IMR-90 (cell line): ENCODE results near the gene MFSD12. TPM values are rescaled to one million over a fixed set of nuclear protein-coding genes. Genes with fewer than 3 reads are reported as not detected.

Experiments
- ATAC-seq: fragments of 200-7000 bp; cut with Tn5 transposase; 2 replicates; pipeline ENCODE4 v1.9.1; 2020; ENCODE audit warnings: low read depth, mild to moderate bottlenecking, moderate library complexity
- BruUV-seq: library from RNA; stranded (reverse); fragments of 400-500 nt; replicated peaks from 2 replicates; lab custom pipeline; 2021; lab: Mats Ljungman, UMichigan
- CTCF ChIA-PET: fragments of 300-600 bp; formaldehyde crosslinking; extraction: SDS; loops from one replicate; lab custom pipeline; 2021; ENCODE audit warnings: antibody characterized with exemption; lab: Yijun Ruan, JAX
- POLR2A ChIA-PET: fragments of 300-600 bp; sonication (Branson Sonifier 250); formaldehyde crosslinking; loops from one replicate; lab custom pipeline; 2022; ENCODE audit warnings: antibody characterized with exemption; ENCODE audit not compliant: unreplicated experiment; lab: Charles Lee
- DNase-seq: peaks from one replicate; pipeline ENCODE4 v3.0.0; 2013
- H2AFZ ChIP-seq: replicated peaks from 2 replicates; pipeline ENCODE3; 2013; ENCODE audit warnings: low read length, mild to moderate bottlenecking; ENCODE audit not compliant: poor library complexity
- H2AK5ac ChIP-seq: 2 replicates; pipeline ENCODE4 v1.6.1; 2013; ENCODE audit warnings: low read depth, low read length, inconsistent platforms
- H2AK9ac ChIP-seq: replicated peaks from 2 replicates; pipeline ENCODE3; 2013; ENCODE audit warnings: mild to moderate bottlenecking, low read depth, low read length, moderate library complexity; ENCODE audit not compliant: poor library complexity
- H2BK120ac ChIP-seq: 2 replicates; pipeline ENCODE4 v1.6.1; 2013; ENCODE audit warnings: low read depth, low read length, inconsistent platforms
- H2BK15ac ChIP-seq: 3 replicates; pipeline ENCODE4 v1.6.1; 2013; ENCODE audit warnings: low read depth, low read length, inconsistent platforms
- H2BK20ac ChIP-seq: 2 replicates; pipeline ENCODE4 v1.6.1; 2013; ENCODE audit warnings: low read depth, mild to moderate bottlenecking, inconsistent platforms, low read length, moderate library complexity
- H2BK5ac ChIP-seq: 2 replicates; pipeline ENCODE4 v1.6.1; 2013; ENCODE audit warnings: mild to moderate bottlenecking, low read depth, low read length, inconsistent platforms; ENCODE audit not compliant: poor library complexity, severe bottlenecking
- H3K14ac ChIP-seq: replicated peaks from 2 replicates; pipeline ENCODE4 v1.6.1; 2013; ENCODE audit warnings: low read depth, low read length, inconsistent platforms
- H3K18ac ChIP-seq: 2 replicates; pipeline ENCODE4 v1.6.1; 2013; ENCODE audit warnings: low read depth, low read length, control low read depth
- H3K23ac ChIP-seq: 2 replicates; pipeline ENCODE4 v1.6.1; 2013; ENCODE audit warnings: low read depth, low read length, inconsistent platforms
- H3K27ac ChIP-seq: 2 replicates; pipeline ENCODE4 v1.5.1; 2013; ENCODE audit warnings: mild to moderate bottlenecking, control low read depth, low read length; ENCODE audit not compliant: insufficient read depth
- H3K27me3 ChIP-seq: 2 replicates; pipeline ENCODE4 v1.6.1; 2013; ENCODE audit warnings: low read length; ENCODE audit not compliant: control insufficient read depth, insufficient read depth
- H3K36me3 ChIP-seq: 2 replicates; pipeline ENCODE4 v1.6.1; 2013; ENCODE audit warnings: low read length, mixed read lengths; ENCODE audit not compliant: control insufficient read depth, insufficient read depth
- H3K4ac ChIP-seq: 2 replicates; pipeline ENCODE4 v1.6.1; 2013; ENCODE audit warnings: low read depth, low read length, inconsistent platforms
- H3K4me1 ChIP-seq: 2 replicates; pipeline ENCODE4 v1.6.1; 2013; ENCODE audit warnings: low read length, mixed read lengths; ENCODE audit not compliant: control insufficient read depth, insufficient read depth
- H3K4me2 ChIP-seq: 2 replicates; pipeline ENCODE4 v1.6.1; 2013; ENCODE audit warnings: low read depth, mild to moderate bottlenecking, control low read depth, low read length, moderate library complexity
- H3K4me3 ChIP-seq: 2 replicates; pipeline ENCODE4 v1.5.1; 2013; ENCODE audit warnings: low read depth, mild to moderate bottlenecking, control low read depth, low read length, moderate library complexity; ENCODE audit not compliant: insufficient read depth
- H3K56ac ChIP-seq: 2 replicates; pipeline ENCODE4 v1.6.1; 2013; ENCODE audit warnings: low read length, inconsistent platforms; ENCODE audit not compliant: insufficient read depth; ENCODE audit errors: extremely low read depth
- H3K79me1 ChIP-seq, 2 experiments: 2 replicates each; pipeline ENCODE4 v1.6.1; 2013; ENCODE audit warnings: low read length in 2 of 2, inconsistent platforms in 1 of 2, low read depth in 1 of 2
- H3K9ac ChIP-seq: 2 replicates; pipeline ENCODE4 v1.6.1; 2013; ENCODE audit warnings: low read depth, low read length, control low read depth
- H3K9me1 ChIP-seq: 2 replicates; pipeline ENCODE4 v1.6.1; 2013; ENCODE audit warnings: low read length, inconsistent platforms; ENCODE audit not compliant: insufficient read depth
- H3K9me3 ChIP-seq: 2 replicates; pipeline ENCODE4 v1.6.1; 2013; ENCODE audit warnings: low read length; ENCODE audit not compliant: control insufficient read depth, insufficient read depth
- H4K20me1 ChIP-seq: 2 replicates; pipeline ENCODE4 v1.6.1; 2013; ENCODE audit warnings: low read length, inconsistent platforms; ENCODE audit not compliant: insufficient read depth
- H4K5ac ChIP-seq: 2 replicates; pipeline ENCODE4 v1.6.1; 2013; ENCODE audit warnings: mild to moderate bottlenecking, low read depth, low read length, control low read depth
- H4K8ac ChIP-seq, 2 experiments: 2 replicates each; pipeline ENCODE4 v1.6.1; 2013; ENCODE audit warnings: low read depth in 2 of 2, low read length in 2 of 2, control low read depth in 1 of 2, inconsistent platforms in 1 of 2
- H4K91ac ChIP-seq: 2 replicates; pipeline ENCODE4 v1.6.1; 2013; ENCODE audit warnings: low read depth, low read length, inconsistent platforms; ENCODE audit not compliant: insufficient read depth
- CEBPB ChIP-seq: IDR thresholded peaks from 2 replicates; pipeline ENCODE4 v1.6.1; 2012; ENCODE audit warnings: low read depth, low read length, improper control_type of control experiment
- CHD1 ChIP-seq: IDR thresholded peaks from 2 replicates; pipeline ENCODE4 v1.6.1; 2012; ENCODE audit warnings: low read depth, low read length, improper control_type of control experiment
- FOS ChIP-seq: fragments of 150-350 bp; IDR thresholded peaks from 2 replicates; pipeline ENCODE4 v1.6.1; 2016; ENCODE audit warnings: low read depth, low read length
- MAZ ChIP-seq: IDR thresholded peaks from 2 replicates; pipeline ENCODE4 v1.6.1; 2012; ENCODE audit warnings: low read depth, mild to moderate bottlenecking, low read length, improper control_type of control experiment, moderate library complexity, borderline replicate concordance
- MXI1 ChIP-seq: IDR thresholded peaks from 2 replicates; pipeline ENCODE4 v1.6.1; 2012; ENCODE audit warnings: low read depth, mild to moderate bottlenecking, low read length, moderate library complexity, borderline replicate concordance
- NFE2L2 ChIP-seq: fragments of 150-350 bp; IDR thresholded peaks from 2 replicates; pipeline ENCODE4 v1.6.1; 2016; ENCODE audit warnings: low read depth, mild to moderate bottlenecking, low read length
- SMC3 ChIP-seq: fragments of 150-350 bp; IDR thresholded peaks from 2 replicates; pipeline ENCODE4 v1.6.1; 2016; ENCODE audit warnings: low read depth, mild to moderate bottlenecking, antibody characterized with exemption, low read length, moderate library complexity
- WGBS, 2 experiments: methylation state at CpG; one replicate each; pipeline versions ENCODE4 v1.1.5 to v1.1.7; 2013; ENCODE audit warnings: missing lambda C conversion rate in 2 of 2; ENCODE audit not compliant: insufficient read length in 1 of 2; ENCODE audit errors: extremely low coverage in 2 of 2; 5-methylcytosine and 5-hydroxymethylcytosine counted together
- dilution Hi-C: fragments of 300-500 bp; cut with HindIII; formaldehyde crosslinking; loops from one replicate; pipeline ENCODE4 v1.14.3; 2018; ENCODE audit warnings: low sequenced_read_pairs; ENCODE audit not compliant: unreplicated experiment
- in situ Hi-C: fragments of 300-500 bp; cut with MboI; formaldehyde crosslinking; loops from 3 replicates; pipeline ENCODE4 v1.14.3; 2019; ENCODE audit warnings: low sequenced_read_pairs, inconsistent platforms, mixed read lengths
- intact Hi-C: fragments of 100-400 bp; cut with micrococcal nuclease; formaldehyde crosslinking; loops from 2 replicates; pipeline ENCODE4 v1.10.0; 2022
- polyA plus RNA-seq, 3 experiments: library from polyadenylated mRNA; depleted of rRNA; stranded (reverse); fragments of >200 nt; gene quantifications; 2 replicates each; pipeline ENCODE4 v1.2.3, GENCODE V29; 2012; ENCODE audit warnings: low replicate concordance in 1 of 3
- total RNA-seq: library from RNA; depleted of rRNA; stranded (reverse); fragments of >200 nt; gene quantifications from 2 replicates; pipeline ENCODE4 v1.2.3, GENCODE V29; 2012
- TF ChIP-seq, protein P1 (sequence below): conservative IDR thresholded peaks from 2 replicates; pipeline ENCODE4 v1.5.1; 2012; ENCODE audit warnings: mild to moderate bottlenecking, low read depth, low read length, improper control_type of control experiment
- TF ChIP-seq, protein P2 (sequence below): fragments of 150-350 bp; IDR thresholded peaks from 2 replicates; pipeline ENCODE4 v1.6.1; 2017; ENCODE audit warnings: mild to moderate bottlenecking, antibody characterized with exemption, low read length, low read depth

Gene MFSD12
- total and polyA plus RNA-seq, 2 of the 4 experiments (the other 2 are of a cell fraction): 20.4 to 77.2 TPM

DNA sequence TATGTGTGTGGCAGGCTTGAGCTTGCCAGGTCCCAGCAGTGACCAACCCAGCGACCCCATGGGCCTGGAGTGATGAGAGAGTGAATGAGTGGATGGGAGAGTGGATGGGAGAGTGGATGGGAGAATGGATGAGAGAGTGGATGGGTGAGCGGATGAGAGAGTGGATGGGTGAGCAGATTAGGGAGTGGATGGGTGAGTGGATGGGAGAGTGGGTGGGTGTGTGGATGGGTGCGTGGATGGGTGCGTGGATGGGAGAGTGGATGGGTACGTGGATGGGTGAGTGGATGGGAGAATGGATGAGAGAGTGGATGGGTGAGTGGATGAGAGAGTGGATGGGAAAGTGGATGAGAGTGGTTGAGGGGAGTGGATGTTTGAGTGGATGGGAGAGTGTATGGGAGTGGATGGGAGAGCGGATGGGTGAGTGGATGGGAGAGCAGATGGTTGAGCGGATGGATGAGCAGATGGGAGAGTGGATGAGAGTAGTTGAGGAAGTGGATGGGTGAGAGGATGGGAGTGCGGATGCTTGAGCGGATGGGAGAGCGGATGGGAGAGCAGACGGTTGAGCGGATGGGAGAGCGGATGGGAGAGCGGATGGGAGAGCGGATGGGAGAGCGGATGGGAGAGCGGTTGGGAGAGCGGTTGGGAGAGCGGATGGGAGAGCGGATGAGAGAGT is 28.7 kb downstream of the MFSD12 start:
- Histone ChIP-seq H3K79me1 (peaks cover 14 to 33% of the 10 kb centered on the region in 2 experiments), H4K5ac (no peak overlapping the region), H2AK5ac (no peak overlapping the region), H2BK20ac (no peak overlapping the region), H3K4me1 (no peaks in the 10 kb centered on the region), H4K20me1 (peaks cover 20% of the 10 kb centered on the region; the same call in 1 of the 2 replicates), H3K9ac (no peak overlapping the region), H3K36me3 (peaks cover 70% of the 10 kb centered on the region), H3K9me3 (no peaks in the 10 kb centered on the region), H3K23ac (no peak overlapping the region), H3K27ac (no peak overlapping the region), H2AFZ (no peak overlapping the region), H4K91ac (no peak overlapping the region), H3K4me3 (no peak overlapping the region), H3K4ac (no peak overlapping the region), H3K18ac (no peak overlapping the region), H4K8ac (no peak overlapping the region), H3K27me3 (no peaks in the 10 kb centered on the region), H3K4me2 (no peak overlapping the region), H2BK5ac (no peak overlapping the region), H3K56ac (no peak overlapping the region), H3K9me1 (peaks cover 6% of the 10 kb centered on the region; the same call in 1 of the 2 replicates), H3K14ac (no peak overlapping the region), H2AK9ac (peak overlapping the region; percentile 24), H2BK120ac (no peak overlapping the region), H2BK15ac (no peak overlapping the region)
- in situ Hi-C loops (no loop called here), intact Hi-C loops (no loop called here), dilution Hi-C loops (no loop called here)
- no TSS peak for BruUV-seq
- ChIA-PET POLR2A (no interaction called here), CTCF (no interaction called here)
- DNase-seq: no peak
- no peak for ATAC-seq
- TF ChIP-seq CHD1 (no peak), FOS (no peak), MAZ (no peak), MXI1 (no peak), CEBPB (no peak), NFE2L2 (no peak), SMC3 (no peak)
- TF ChIP-seq, protein P1, sequence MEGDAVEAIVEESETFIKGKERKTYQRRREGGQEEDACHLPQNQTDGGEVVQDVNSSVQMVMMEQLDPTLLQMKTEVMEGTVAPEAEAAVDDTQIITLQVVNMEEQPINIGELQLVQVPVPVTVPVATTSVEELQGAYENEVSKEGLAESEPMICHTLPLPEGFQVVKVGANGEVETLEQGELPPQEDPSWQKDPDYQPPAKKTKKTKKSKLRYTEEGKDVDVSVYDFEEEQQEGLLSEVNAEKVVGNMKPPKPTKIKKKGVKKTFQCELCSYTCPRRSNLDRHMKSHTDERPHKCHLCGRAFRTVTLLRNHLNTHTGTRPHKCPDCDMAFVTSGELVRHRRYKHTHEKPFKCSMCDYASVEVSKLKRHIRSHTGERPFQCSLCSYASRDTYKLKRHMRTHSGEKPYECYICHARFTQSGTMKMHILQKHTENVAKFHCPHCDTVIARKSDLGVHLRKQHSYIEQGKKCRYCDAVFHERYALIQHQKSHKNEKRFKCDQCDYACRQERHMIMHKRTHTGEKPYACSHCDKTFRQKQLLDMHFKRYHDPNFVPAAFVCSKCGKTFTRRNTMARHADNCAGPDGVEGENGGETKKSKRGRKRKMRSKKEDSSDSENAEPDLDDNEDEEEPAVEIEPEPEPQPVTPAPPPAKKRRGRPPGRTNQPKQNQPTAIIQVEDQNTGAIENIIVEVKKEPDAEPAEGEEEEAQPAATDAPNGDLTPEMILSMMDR: no peak
- TF ChIP-seq, protein P2, sequence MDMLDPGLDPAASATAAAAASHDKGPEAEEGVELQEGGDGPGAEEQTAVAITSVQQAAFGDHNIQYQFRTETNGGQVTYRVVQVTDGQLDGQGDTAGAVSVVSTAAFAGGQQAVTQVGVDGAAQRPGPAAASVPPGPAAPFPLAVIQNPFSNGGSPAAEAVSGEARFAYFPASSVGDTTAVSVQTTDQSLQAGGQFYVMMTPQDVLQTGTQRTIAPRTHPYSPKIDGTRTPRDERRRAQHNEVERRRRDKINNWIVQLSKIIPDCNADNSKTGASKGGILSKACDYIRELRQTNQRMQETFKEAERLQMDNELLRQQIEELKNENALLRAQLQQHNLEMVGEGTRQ: no peak
- WGBS, 2 experiments: 99 to 100% methylated on average over 2 to 18 of the region's 20 CpGs
